GM12873 (cell line): ENCODE results near the gene OSMR.

Experiments used
- TF ChIP-seq, protein P1 (sequence below): IDR thresholded peaks from 2 replicates; pipeline ENCODE4 v1.5.1; 2012; ENCODE audit warnings: low read depth, mild to moderate bottlenecking, moderate library complexity, low read length, control low read depth; ENCODE audit not compliant: insufficient read depth; ENCODE audit errors: missing control alignments

The OSMR gene

DNA sequence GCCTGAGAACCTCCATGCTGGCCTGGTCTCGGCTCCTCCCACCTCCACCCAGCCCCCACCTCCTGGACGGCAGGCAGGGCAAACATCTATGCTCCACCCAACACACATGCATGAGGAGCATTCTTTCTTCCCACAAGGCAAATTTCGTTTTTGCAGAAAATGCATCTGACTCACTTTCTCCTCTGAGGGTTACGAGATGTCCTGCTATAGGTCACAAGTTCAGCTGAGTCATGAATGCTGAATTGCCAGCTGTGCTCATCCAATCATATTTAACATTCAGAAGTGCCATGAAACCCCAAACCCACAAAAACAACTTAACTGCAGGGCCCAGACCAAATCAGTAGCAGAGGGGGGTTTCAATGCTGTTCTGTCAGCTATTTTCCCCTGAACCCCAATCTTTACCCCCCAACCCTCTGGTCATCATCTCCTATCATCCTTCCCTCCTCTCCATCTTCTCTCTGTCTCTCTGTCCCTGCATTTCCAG lies 39.0 kb upstream of the OSMR start:
- TF ChIP-seq, protein P1, sequence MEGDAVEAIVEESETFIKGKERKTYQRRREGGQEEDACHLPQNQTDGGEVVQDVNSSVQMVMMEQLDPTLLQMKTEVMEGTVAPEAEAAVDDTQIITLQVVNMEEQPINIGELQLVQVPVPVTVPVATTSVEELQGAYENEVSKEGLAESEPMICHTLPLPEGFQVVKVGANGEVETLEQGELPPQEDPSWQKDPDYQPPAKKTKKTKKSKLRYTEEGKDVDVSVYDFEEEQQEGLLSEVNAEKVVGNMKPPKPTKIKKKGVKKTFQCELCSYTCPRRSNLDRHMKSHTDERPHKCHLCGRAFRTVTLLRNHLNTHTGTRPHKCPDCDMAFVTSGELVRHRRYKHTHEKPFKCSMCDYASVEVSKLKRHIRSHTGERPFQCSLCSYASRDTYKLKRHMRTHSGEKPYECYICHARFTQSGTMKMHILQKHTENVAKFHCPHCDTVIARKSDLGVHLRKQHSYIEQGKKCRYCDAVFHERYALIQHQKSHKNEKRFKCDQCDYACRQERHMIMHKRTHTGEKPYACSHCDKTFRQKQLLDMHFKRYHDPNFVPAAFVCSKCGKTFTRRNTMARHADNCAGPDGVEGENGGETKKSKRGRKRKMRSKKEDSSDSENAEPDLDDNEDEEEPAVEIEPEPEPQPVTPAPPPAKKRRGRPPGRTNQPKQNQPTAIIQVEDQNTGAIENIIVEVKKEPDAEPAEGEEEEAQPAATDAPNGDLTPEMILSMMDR, result no peak

DNA sequence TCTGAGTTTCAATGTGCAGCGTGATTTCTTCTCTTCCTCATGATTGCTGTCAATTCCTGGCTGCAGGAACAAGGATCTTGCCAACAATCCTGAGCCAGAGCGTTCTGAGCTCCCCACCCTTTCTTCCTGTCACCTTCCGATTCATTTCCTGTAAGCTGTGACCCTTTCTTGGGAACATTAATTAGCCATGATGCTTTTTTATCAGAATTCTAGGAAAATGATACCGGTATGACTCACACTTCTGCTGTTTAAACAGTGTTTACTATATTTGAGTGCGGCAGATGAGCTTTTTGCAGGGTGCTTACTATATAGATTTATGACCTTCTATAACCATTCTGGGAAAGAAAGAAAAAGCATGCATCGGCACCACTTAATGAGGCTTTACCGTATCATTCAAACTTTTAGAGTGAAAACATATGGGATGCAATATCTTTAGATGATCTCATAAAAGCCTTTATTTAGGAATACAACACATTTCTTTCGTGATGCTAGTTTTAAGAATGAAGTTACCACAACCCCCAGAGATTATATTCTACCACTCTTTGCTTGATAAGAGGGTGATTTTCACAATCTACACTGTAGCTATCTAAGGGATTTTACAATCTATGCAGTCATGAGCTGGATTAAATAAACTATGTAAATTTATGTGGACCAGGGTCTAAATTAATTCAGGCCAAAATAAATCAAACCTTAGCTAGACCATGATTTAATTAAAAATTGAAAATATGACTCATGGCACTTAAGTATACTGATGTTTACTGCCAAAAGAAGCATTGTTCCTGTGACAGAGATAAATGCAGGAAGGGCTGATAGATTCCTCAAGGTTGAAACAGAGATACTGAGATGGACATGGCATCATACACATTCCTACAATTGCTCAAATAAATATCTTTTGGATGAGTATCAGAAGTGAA lies 38.0 kb upstream of the OSMR start:
- TF ChIP-seq, protein P1, result no peak

DNA sequence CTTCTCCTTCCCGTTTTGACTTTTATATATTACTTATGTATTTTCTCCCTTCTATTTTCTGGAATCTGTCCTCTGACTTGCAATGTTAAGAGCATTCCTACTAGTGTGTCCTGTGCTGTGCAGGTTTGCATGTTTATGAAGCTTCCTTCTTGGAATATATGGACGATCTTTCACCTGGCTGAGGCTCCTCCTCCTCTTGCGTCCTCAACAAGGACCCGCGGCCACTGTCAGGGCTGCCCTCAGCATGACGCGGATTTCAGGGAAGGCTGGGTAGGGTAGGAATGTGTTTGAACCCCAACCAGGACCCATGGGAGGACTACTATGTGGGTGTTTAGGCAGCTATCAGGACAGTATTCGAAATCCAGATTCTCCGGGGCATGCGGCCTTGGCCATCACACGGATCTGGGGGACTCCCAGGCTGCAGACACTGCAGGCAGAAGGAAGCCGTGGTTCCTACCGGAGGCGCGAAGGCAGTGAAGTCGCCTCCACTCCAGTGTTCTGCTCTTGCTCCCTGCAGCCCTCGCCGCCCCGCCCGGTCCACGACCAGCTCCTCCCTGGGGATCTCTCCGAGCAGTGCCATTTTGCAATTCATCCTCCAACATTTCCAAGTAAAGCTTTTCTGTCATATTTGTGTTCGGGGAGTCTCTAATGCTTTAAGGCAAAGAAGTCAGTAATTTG lies 37.0 kb upstream of the OSMR start:
- TF ChIP-seq, protein P1, result no peak

DNA sequence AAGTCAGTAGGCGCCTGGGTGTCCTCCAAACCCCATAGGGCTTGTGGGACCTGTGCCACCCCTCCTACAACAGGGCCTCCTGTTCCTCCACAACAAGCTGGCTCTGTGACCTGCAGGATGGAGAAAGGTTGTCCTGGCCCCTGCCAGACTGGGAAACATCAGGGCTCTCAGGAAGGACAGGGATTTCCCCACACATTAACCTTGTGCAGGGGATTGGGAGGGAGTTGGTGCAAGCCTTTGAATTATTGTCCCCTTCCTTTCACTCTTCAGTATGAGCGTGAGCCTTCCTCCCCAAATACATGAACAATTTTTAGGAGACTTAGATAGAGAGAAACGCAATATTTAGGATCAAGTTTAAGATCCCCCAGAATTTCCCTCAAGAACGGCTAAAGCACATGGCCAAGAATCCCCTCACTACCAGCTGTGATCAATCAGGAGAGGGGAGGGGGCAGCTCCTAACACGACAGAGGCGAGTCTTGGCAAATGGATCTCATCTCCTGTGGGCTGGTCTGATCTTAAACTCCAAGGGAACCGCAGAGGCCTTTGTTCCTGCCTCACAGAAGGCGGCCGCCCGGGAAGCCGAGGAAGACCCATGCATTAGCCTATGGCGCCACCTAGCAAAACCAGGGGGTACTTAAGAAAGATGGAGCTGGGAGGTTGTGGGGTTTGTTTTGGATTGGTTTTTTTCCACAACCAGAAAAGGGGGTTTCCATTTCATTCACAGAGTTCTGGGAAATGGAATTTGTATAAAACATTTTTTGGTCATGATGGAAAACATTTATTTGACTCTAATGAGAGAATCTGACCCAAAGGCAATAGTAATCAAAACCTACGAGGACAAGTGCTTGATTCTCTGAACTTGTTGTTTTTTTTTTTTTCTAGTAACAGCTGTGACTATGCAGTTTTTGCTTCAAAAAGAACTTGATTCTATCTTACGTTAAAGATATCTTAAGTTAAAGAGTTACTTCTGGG lies 36.1 kb upstream of the OSMR start:
- TF ChIP-seq, protein P1, result peak; percentile 81

DNA sequence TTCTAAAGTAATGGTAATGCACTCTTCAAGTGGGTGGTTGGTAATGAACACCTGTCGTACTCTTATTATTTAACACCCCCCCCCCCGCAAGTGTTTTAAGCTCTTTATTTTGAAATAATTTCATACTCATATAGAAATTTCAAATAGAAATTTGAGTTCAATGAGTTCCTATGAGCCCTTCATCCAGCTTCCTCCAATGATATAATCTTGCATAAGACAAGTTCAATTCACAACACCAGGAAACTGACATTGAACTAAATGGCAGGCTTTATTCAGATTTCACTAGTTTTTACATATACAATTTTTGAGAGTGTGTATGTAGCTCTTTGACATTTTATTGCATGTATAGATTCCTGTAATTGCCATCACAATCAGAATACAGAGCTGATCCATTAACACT lies 30.9 kb upstream of the OSMR start:
- TF ChIP-seq, protein P1, result no peak

DNA sequence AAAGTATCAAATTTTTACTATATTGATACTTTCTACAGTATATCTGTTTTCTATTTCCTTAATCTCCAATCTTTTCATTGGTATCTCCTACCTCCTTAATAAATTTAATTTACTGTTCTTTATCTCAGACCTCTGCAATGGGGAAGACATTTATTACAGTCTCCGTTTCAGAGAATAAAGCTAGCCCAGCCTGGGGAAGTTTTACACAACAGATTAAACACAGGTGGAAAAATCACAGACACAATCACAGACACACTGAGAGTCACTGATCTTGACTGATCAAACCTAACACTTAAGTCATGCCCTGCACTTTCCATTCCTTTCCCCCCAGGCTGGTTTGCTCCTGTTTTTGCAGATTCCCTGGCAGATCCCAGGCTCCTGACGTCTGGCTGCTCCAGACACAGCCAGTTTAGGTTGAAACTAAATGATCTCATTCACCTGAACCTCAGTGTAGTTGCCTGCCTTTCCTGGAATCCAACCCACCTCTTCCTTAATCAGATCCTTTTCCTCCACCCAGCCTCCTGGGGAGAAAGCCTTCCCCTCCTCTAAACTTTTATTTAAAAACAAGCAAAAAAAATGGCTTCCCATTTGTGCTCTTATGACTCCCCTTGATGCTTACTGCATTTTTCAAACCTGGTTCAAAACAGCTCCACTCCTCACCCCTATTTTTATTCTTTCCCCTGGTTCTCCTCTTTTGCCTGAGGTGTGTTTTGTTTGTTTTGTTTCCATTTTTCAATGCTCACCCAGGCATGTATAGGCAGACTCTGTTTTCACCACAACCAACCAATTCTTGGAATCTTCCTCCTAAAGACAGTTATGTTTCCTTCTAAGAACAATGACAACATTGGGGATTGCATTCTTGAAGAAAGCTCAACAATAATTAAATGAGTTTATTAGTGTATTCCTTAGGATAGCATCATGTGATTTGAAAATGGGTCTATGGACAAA lies 29.5 kb upstream of the OSMR start:
- TF ChIP-seq, protein P1, result no peak
